Measurements from ENCODE around the gene MAP3K2. TPM values are rescaled to one million over a fixed set of nuclear protein-coding genes. Genes with fewer than 3 reads are reported as not detected.

MAP3K2 gene
- total RNA-seq, 1 donor = 41.6 TPM

GRCh38 chr2:127428815-127429109 is 41.0 kb upstream of the MAP3K2 start:
- DNase-seq (ENCODE audit: low read depth) = no peak
- no peak for TF ChIP-seq CTCF (IDR thresholded peaks at IDR 0.05; ENCODE audit: insufficient read depth, low read length)
- H3K4me3 ChIP-seq (ENCODE audit: low read depth, low read length) = no peak overlapping the region

DNA sequence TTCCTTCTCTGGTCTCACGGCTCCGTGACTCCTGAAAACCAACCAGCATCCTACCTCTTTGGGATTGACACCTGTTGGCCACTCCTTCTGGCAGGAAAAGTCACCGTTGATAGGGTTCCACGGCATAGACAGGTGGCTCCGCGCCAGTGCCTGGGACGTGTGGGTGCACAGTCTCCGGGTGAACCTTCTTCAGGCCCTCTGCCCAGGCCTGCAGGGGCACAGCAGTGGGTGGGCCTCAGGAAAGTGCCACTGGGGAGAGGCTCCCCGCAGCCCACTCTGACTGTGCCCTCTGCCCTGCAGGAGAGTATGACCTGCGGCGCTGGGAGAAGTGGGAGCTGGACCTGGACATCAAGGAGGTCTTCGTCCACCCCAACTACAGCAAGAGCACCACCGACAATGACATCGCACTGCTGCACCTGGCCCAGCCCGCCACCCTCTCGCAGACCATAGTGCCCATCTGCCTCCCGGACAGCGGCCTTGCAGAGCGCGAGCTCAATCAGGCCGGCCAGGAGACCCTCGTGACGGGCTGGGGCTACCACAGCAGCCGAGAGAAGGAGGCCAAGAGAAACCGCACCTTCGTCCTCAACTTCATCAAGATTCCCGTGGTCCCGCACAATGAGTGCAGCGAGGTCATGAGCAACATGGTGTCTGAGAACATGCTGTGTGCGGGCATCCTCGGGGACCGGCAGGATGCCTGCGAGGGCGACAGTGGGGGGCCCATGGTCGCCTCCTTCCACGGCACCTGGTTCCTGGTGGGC is 40.5 kb upstream of the MAP3K2 start:
- H3K4me3 ChIP-seq (ENCODE audit: low read depth, low read length) = no peak overlapping the region
- DNase-seq (ENCODE audit: low read depth) = no peak
- no peak for TF ChIP-seq CTCF (IDR thresholded peaks at IDR 0.05; ENCODE audit: insufficient read depth, low read length)

DNA sequence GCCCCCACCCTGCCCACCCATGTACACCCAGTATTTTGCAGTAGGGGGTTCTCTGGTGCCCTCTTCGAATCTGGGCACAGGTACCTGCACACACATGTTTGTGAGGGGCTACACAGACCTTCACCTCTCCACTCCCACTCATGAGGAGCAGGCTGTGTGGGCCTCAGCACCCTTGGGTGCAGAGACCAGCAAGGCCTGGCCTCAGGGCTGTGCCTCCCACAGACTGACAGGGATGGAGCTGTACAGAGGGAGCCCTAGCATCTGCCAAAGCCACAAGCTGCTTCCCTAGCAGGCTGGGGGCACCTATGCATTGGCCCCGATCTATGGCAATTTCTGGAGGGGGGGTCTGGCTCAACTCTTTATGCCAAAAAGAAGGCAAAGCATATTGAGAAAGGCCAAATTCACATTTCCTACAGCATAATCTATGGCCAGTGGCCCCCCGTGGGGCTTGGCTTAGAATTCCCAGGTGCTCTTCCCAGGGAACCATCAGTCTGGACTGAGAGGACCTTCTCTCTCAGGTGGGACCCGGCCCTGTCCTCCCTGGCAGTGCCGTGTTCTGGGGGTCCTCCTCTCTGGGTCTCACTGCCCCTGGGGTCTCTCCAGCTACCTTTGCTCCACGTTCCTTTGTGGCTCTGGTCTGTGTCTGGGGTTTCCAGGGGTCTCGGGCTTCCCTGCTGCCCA is 39.7 kb upstream of the MAP3K2 start:
- H3K4me3 ChIP-seq (ENCODE audit: low read depth, low read length) = no peak overlapping the region
- no peak for TF ChIP-seq CTCF (IDR thresholded peaks at IDR 0.05; ENCODE audit: insufficient read depth, low read length)
- DNase-seq (ENCODE audit: low read depth) = no peak

- DNase-seq (ENCODE audit: low read depth) = no peak
- no peak for TF ChIP-seq CTCF (IDR thresholded peaks at IDR 0.05; ENCODE audit: insufficient read depth, low read length)
- no peak overlapping the region for H3K4me3 ChIP-seq (ENCODE audit: low read depth, low read length)
Observed at GRCh38 chr2:127426501-127427354, 39.0 kb upstream of the MAP3K2 start.

DNA sequence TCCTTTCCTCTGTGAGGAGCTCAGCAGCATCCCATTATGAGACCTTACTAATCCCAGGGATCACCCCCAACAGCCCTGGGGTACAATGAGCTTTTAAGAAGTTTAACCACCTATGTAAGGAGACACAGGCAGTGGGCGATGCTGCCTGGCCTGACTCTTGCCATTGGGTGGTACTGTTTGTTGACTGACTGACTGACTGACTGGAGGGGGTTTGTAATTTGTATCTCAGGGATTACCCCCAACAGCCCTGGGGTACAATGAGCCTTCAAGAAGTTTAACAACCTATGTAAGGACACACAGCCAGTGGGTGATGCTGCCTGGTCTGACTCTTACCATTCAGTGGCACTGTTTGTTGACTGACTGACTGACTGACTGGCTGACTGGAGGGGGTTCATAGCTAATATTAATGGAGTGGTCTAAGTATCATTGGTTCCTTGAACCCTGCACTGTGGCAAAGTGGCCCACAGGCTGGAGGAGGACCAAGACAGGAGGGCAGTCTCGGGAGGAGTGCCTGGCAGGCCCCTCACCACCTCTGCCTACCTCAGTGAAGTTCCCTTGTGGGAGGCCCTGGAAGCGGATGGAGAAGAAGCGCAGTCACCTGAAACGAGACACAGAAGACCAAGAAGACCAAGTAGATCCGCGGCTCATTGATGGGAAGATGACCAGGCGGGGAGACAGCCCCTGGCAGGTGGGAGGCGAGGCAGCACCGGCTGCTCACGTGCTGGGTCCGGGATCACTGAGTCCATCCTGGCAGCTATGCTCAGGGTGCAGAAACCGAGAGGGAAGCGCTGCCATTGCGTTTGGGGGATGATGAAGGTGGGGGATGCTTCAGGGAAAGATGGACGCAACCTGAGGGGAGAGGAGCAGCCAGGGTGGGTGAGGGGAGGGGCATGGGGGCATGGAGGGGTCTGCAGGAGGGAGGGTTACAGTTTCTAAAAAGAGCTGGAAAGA is 38.0 kb upstream of the MAP3K2 start:
- DNase-seq (ENCODE audit: low read depth) = no peak
- no peak for TF ChIP-seq CTCF (IDR thresholded peaks at IDR 0.05; ENCODE audit: insufficient read depth, low read length)
- no peak overlapping the region for H3K4me3 ChIP-seq (ENCODE audit: low read depth, low read length)

Measured in fibroblast of the aortic adventitia (primary cell).